ENCODE data around the gene RBP2.

RBP2 gene

DNA sequence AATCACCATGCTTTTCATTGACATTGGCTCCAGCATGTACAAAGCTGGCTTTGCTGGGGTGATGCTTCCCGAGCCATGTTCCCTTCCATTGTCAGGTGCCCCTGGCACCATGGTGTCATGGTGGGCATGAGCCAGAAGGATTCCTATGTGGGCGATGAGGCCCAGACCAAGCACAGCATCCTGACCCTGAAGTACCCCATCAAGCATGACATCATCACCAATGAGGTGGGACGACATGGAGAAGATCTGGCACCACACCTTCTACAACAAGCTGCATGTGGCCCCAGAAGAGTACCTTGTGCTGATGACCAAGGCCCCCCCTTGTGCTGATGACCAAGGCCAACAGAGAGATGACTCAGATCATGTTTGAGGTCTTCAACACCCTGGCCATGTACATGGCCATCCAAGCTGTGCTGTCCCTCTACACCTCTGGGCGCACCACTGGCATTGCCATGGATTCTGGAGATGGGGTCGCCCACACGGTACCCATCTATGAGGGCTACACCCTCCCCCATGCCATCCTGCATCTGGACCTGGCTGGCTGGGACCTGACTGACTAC, 17.6 kb upstream of the RBP2 start:
- Histone ChIP-seq H3K4me2 (ENCODE audit: low read length) (no peak overlapping the region), H2AK5ac (ENCODE audit: low read length) (no peak overlapping the region), H3K56ac (ENCODE audit: low read length) (no peak overlapping the region), H3K27ac (ENCODE audit: low read depth, low read length) (no peak overlapping the region), H3K79me2 (ENCODE audit: control insufficient read depth, insufficient read depth, low read length) (no peaks in the 10 kb centered on the region), H3K23ac (ENCODE audit: low read length) (no peak overlapping the region), H3K18ac (ENCODE audit: low read length) (no peak overlapping the region), H3K9ac (ENCODE audit: low read length) (no peak overlapping the region), H3K79me1 (ENCODE audit: low read length) (no peaks in the 10 kb centered on the region), H2BK120ac (ENCODE audit: low read depth, low read length) (no peak overlapping the region), H3K4me3 (ENCODE audit: low read length) (no peak overlapping the region), H4K5ac (ENCODE audit: low read length) (no peak overlapping the region), H3K4me1 (ENCODE audit: control insufficient read depth, low read depth, low read length) (no peaks in the 10 kb centered on the region), H2BK5ac (ENCODE audit: low read length) (no peak overlapping the region), H4K8ac (ENCODE audit: low read depth, low read length) (no peak overlapping the region), H3K4ac (ENCODE audit: low read depth, low read length) (no peak overlapping the region), H2BK15ac (replicated peaks; ENCODE audit: low read depth) (no peak overlapping the region), H3K36me3 (ENCODE audit: control insufficient read depth, insufficient read depth, low read length) (no peaks in the 10 kb centered on the region), H3K27me3 (ENCODE audit: insufficient read depth, low read length, poor library complexity) (no peaks in the 10 kb centered on the region)
- DNase-seq, result no peak
- no CpG with 5 or more reads among the region's 6 CpGs for WGBS (ENCODE audit: extremely low coverage, insufficient coverage, low lambda C conversion rate)

DNA sequence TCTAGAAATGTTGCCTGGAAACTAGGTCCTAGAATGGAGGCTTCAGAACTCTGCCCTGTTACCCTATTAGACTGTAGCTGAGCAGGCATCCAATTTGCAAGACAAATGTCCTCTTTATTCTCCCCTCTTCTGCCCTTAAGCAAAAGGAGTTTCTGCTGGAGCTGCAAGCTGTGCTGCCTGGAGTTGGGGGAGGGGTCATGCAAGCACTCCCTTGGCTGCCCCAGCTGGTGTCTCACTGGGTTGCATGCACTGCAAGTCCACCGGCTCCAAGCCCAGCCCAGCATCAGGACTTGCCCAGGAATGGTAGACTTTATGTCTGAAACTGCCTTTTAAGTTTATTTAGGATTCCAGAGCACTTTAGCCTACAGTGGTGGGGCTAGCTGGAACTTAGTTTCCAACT, 15.7 kb upstream of the RBP2 start:
- H2BK15ac ChIP-seq (replicated peaks; ENCODE audit: low read depth), result no peak overlapping the region
- no CpG with 5 or more reads among the region's 1 CpG for WGBS (ENCODE audit: extremely low coverage, insufficient coverage, low lambda C conversion rate)
- H3K36me3 ChIP-seq (ENCODE audit: control insufficient read depth, insufficient read depth, low read length), result no peaks in the 10 kb centered on the region
- H2AK5ac ChIP-seq (ENCODE audit: low read length), result no peak overlapping the region
- H3K4me1 ChIP-seq (ENCODE audit: control insufficient read depth, low read depth, low read length), result no peaks in the 10 kb centered on the region
- H3K27me3 ChIP-seq (ENCODE audit: insufficient read depth, low read length, poor library complexity), result no peaks in the 10 kb centered on the region
- H2BK120ac ChIP-seq (ENCODE audit: low read depth, low read length), result no peak overlapping the region
- H3K79me2 ChIP-seq (ENCODE audit: control insufficient read depth, insufficient read depth, low read length), result no peaks in the 10 kb centered on the region
- H3K4me2 ChIP-seq (ENCODE audit: low read length), result no peak overlapping the region
- no peak overlapping the region for H3K4me3 ChIP-seq (ENCODE audit: low read length)
- peak; percentile 75 for DNase-seq
- no peak overlapping the region for H3K23ac ChIP-seq (ENCODE audit: low read length)
- no peak overlapping the region for H2BK5ac ChIP-seq (ENCODE audit: low read length)
- no peak overlapping the region for H3K27ac ChIP-seq (ENCODE audit: low read depth, low read length)
- no peak overlapping the region for H4K8ac ChIP-seq (ENCODE audit: low read depth, low read length)
- no peak overlapping the region for H4K5ac ChIP-seq (ENCODE audit: low read length)
- no peaks in the 10 kb centered on the region for H3K79me1 ChIP-seq (ENCODE audit: low read length)
- no peak overlapping the region for H3K4ac ChIP-seq (ENCODE audit: low read depth, low read length)
- no peak overlapping the region for H3K18ac ChIP-seq (ENCODE audit: low read length)
- no peak overlapping the region for H3K9ac ChIP-seq (ENCODE audit: low read length)
- H3K56ac ChIP-seq (ENCODE audit: low read length), result no peak overlapping the region

DNA sequence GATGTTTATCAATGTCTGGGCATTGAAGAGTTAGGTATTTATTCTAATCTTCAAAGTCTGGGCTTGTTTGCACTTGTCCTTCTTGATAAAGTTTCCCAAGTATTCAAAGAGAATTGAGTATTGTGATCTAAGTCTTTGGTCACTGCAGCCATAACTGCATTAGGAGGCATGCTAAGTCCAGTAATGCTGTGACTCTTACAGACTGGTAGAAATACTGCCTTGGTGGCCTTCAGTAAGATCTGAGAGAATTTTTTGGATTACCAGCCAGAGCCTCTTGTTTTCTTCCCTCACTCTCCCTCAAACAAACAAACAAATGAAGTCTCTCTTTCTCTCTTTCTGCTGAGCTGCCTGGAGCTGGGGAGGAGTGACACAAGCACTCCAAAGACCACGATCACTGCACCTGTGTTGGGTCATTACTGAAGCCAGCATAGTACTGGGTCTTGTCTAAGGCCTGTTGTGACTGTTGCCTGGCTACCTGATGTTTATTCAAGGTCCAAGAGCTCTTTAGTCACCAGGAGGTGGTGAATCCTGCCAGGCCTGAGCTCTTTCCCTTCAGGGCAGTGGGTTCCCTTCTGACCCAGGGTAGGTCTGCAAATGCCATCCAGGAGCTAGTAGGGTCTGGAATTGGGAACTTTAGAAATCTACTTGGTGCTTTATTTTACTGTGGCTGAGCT, 14.8 kb upstream of the RBP2 start:
- H3K56ac ChIP-seq (ENCODE audit: low read length), result no peak overlapping the region
- no CpG with 5 or more reads among the region's 1 CpG for whole genome bisulfite sequencing (ENCODE audit: extremely low coverage, insufficient coverage, low lambda C conversion rate)

DNA sequence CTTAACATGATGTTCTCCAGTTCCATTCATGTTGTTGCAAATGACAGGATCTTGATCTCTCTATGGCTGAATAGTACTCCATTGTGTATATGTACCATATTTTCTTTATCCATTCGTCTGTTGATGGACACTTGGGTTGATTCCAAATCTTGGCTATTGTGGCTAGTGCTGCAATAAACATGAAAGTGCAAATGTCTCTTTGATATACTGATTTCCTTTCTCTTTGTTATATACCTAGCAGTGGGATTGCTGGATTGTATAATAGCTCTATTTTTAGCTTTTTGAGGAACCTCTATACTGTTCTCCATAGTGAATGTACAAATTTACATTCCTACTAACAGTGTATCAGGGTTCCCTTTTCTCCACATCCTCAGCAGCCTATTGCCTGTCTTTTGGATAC, 5.9 kb upstream of the RBP2 start:
- DNase-seq, result no peak
- Histone ChIP-seq H4K5ac (ENCODE audit: low read length) (no peak overlapping the region), H3K79me1 (ENCODE audit: low read length) (no peaks in the 10 kb centered on the region), H3K36me3 (ENCODE audit: control insufficient read depth, insufficient read depth, low read length) (no peaks in the 10 kb centered on the region), H4K8ac (ENCODE audit: low read depth, low read length) (no peak overlapping the region), H3K4me1 (ENCODE audit: control insufficient read depth, low read depth, low read length) (no peaks in the 10 kb centered on the region), H3K27ac (ENCODE audit: low read depth, low read length) (no peak overlapping the region), H3K4me2 (ENCODE audit: low read length) (no peak overlapping the region), H2BK5ac (ENCODE audit: low read length) (no peak overlapping the region), H3K56ac (ENCODE audit: low read length) (no peak overlapping the region), H3K18ac (ENCODE audit: low read length) (no peak overlapping the region), H3K9ac (ENCODE audit: low read length) (no peak overlapping the region), H3K23ac (ENCODE audit: low read length) (no peak overlapping the region), H3K79me2 (ENCODE audit: control insufficient read depth, insufficient read depth, low read length) (no peaks in the 10 kb centered on the region), H3K4me3 (ENCODE audit: low read length) (no peak overlapping the region), H3K27me3 (ENCODE audit: insufficient read depth, low read length, poor library complexity) (no peaks in the 10 kb centered on the region), H2BK120ac (ENCODE audit: low read depth, low read length) (no peak overlapping the region), H2BK15ac (replicated peaks; ENCODE audit: low read depth) (no peak overlapping the region), H2AK5ac (ENCODE audit: low read length) (no peak overlapping the region), H3K4ac (ENCODE audit: low read depth, low read length) (no peak overlapping the region)
- no CpG with 5 or more reads among the region's 1 CpG for WGBS (ENCODE audit: extremely low coverage, insufficient coverage, low lambda C conversion rate)

More for the DNA sequence above, 14.8 kb upstream of the RBP2 start:
- no peak overlapping the region for H3K27ac ChIP-seq (ENCODE audit: low read depth, low read length)
- no peaks in the 10 kb centered on the region for H3K79me1 ChIP-seq (ENCODE audit: low read length)
- H3K27me3 ChIP-seq (ENCODE audit: insufficient read depth, low read length, poor library complexity), result no peaks in the 10 kb centered on the region
- no peak overlapping the region for H4K8ac ChIP-seq (ENCODE audit: low read depth, low read length)
- no peak overlapping the region for H3K4ac ChIP-seq (ENCODE audit: low read depth, low read length)
- H3K9ac ChIP-seq (ENCODE audit: low read length), result no peak overlapping the region
- no peak overlapping the region for H3K18ac ChIP-seq (ENCODE audit: low read length)
- no peak overlapping the region for H2BK15ac ChIP-seq (replicated peaks; ENCODE audit: low read depth)
- no peaks in the 10 kb centered on the region for H3K79me2 ChIP-seq (ENCODE audit: control insufficient read depth, insufficient read depth, low read length)
- no peak overlapping the region for H3K4me3 ChIP-seq (ENCODE audit: low read length)
- no peak overlapping the region for H2BK120ac ChIP-seq (ENCODE audit: low read depth, low read length)
- H2BK5ac ChIP-seq (ENCODE audit: low read length), result no peak overlapping the region
- no peak overlapping the region for H3K4me2 ChIP-seq (ENCODE audit: low read length)
- H4K5ac ChIP-seq (ENCODE audit: low read length), result no peak overlapping the region
- H3K4me1 ChIP-seq (ENCODE audit: control insufficient read depth, low read depth, low read length), result no peaks in the 10 kb centered on the region
- no peaks in the 10 kb centered on the region for H3K36me3 ChIP-seq (ENCODE audit: control insufficient read depth, insufficient read depth, low read length)
- H3K23ac ChIP-seq (ENCODE audit: low read length), result no peak overlapping the region
- DNase-seq, result peak; percentile 81
- H2AK5ac ChIP-seq (ENCODE audit: low read length), result no peak overlapping the region

DNA sequence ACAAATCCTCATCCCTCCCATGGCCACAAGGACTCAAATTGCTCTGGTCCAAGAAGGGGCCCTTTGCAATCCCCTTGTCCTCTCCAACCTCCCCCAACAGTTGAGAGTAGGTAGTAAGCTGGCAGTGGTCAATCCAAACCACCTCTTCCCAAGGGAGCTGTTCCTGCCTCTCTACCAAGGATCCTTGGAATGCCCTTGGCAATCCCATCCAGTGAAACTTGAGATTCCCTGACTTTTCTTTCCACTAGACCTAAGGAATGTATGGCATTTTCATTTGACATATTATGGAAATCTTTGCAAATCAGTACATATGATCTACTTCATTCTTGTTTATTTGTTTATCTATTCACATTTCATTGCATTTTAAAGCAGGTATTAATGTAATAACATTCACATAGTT, 4.8 kb upstream of the RBP2 start:
- Histone ChIP-seq H4K5ac (ENCODE audit: low read length) (no peak overlapping the region), H3K36me3 (ENCODE audit: control insufficient read depth, insufficient read depth, low read length) (no peaks in the 10 kb centered on the region), H3K27me3 (ENCODE audit: insufficient read depth, low read length, poor library complexity) (no peaks in the 10 kb centered on the region), H3K4me2 (ENCODE audit: low read length) (no peak overlapping the region), H3K18ac (ENCODE audit: low read length) (no peak overlapping the region), H3K79me1 (ENCODE audit: low read length) (no peaks in the 10 kb centered on the region), H2AK5ac (ENCODE audit: low read length) (no peak overlapping the region), H2BK15ac (replicated peaks; ENCODE audit: low read depth) (no peak overlapping the region), H4K8ac (ENCODE audit: low read depth, low read length) (no peak overlapping the region), H2BK5ac (ENCODE audit: low read length) (no peak overlapping the region), H3K4me3 (ENCODE audit: low read length) (no peak overlapping the region), H3K56ac (ENCODE audit: low read length) (no peak overlapping the region), H2BK120ac (ENCODE audit: low read depth, low read length) (no peak overlapping the region), H3K4ac (ENCODE audit: low read depth, low read length) (no peak overlapping the region), H3K4me1 (ENCODE audit: control insufficient read depth, low read depth, low read length) (no peaks in the 10 kb centered on the region), H3K9ac (ENCODE audit: low read length) (no peak overlapping the region), H3K79me2 (ENCODE audit: control insufficient read depth, insufficient read depth, low read length) (no peaks in the 10 kb centered on the region), H3K23ac (ENCODE audit: low read length) (no peak overlapping the region), H3K27ac (ENCODE audit: low read depth, low read length) (no peak overlapping the region)
- peak; percentile 56 for DNase-seq

DNA sequence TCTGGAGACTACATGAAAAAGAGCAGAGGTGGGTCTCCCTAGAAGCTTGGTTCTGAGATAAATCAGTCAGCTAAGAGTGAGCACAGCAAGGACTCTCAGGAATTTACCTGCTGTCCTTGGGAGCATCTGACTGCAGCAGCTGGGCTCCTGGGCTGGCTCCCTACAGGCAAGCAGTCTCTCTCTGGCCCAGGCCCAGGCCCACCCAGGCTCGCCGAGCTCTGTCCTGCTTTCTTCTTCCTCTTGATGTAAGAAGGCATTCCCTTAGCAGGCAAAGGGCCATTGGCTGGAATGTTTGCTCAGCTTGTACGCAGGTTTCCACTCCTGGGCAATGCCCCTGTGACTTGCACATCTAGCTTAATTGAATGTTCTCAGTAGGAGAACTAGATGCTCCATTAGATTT, 4.3 kb upstream of the RBP2 start:
- no peaks in the 10 kb centered on the region for H3K79me2 ChIP-seq (ENCODE audit: control insufficient read depth, insufficient read depth, low read length)
- WGBS (ENCODE audit: extremely low coverage, insufficient coverage, low lambda C conversion rate), result no CpG with 5 or more reads among the region's 3 CpGs
- no peak overlapping the region for H2BK120ac ChIP-seq (ENCODE audit: low read depth, low read length)
- no peak overlapping the region for H4K5ac ChIP-seq (ENCODE audit: low read length)
- H2BK15ac ChIP-seq (replicated peaks; ENCODE audit: low read depth), result no peak overlapping the region
- no peak overlapping the region for H4K8ac ChIP-seq (ENCODE audit: low read depth, low read length)
- H2AK5ac ChIP-seq (ENCODE audit: low read length), result no peak overlapping the region
- no peak overlapping the region for H2BK5ac ChIP-seq (ENCODE audit: low read length)
- H3K9ac ChIP-seq (ENCODE audit: low read length), result no peak overlapping the region
- no peaks in the 10 kb centered on the region for H3K27me3 ChIP-seq (ENCODE audit: insufficient read depth, low read length, poor library complexity)
- no peak overlapping the region for H3K4me3 ChIP-seq (ENCODE audit: low read length)
- DNase-seq, result peak; percentile 18
- no peak overlapping the region for H3K56ac ChIP-seq (ENCODE audit: low read length)
- no peaks in the 10 kb centered on the region for H3K4me1 ChIP-seq (ENCODE audit: control insufficient read depth, low read depth, low read length)
- no peak overlapping the region for H3K4ac ChIP-seq (ENCODE audit: low read depth, low read length)
- no peak overlapping the region for H3K18ac ChIP-seq (ENCODE audit: low read length)
- no peak overlapping the region for H3K4me2 ChIP-seq (ENCODE audit: low read length)
- no peaks in the 10 kb centered on the region for H3K36me3 ChIP-seq (ENCODE audit: control insufficient read depth, insufficient read depth, low read length)
- H3K23ac ChIP-seq (ENCODE audit: low read length), result no peak overlapping the region
- no peak overlapping the region for H3K27ac ChIP-seq (ENCODE audit: low read depth, low read length)
- no peaks in the 10 kb centered on the region for H3K79me1 ChIP-seq (ENCODE audit: low read length)

Measured in mesendoderm (in vitro differentiated cells).